HG02763 (cell line): ENCODE results near the gene TRAF3IP1.

Experiments used
- ATAC-seq: cut with Tn5 transposase; IDR thresholded peaks from one replicate; pipeline ENCODE4 v1.9.1; 2021; ENCODE audit warnings: mild to moderate bottlenecking, moderate library complexity; ENCODE audit not compliant: unreplicated experiment

The TRAF3IP1 gene

GRCh38 chr2:238286987-238287736 lies 33.2 kb upstream of the TRAF3IP1 start:
- no peak for ATAC-seq

- ATAC-seq: peak; percentile 36
Measured at GRCh38 chr2:238287737-238288649, 32.3 kb upstream of the TRAF3IP1 start, which contains the start of gene PER2. Gene PER2, minus strand, starts transcription at chr2:238288610. Its CDS starts 10,674 bp downstream, at chr2:238277936.

- ATAC-seq: peak; percentile 92
Measured at GRCh38 chr2:238288650-238289573, 31.4 kb upstream of the TRAF3IP1 start.

GRCh38 chr2:238289574-238289973 lies 30.7 kb upstream of the TRAF3IP1 start:
- no peak for ATAC-seq

GRCh38 chr2:238290091-238290509 lies 30.2 kb upstream of the TRAF3IP1 start:
- ATAC-seq: no peak

- ATAC-seq: no peak
Measured at GRCh38 chr2:238290715-238291549, 29.4 kb upstream of the TRAF3IP1 start.

- no peak for ATAC-seq
Measured at GRCh38 chr2:238291550-238292281, 28.6 kb upstream of the TRAF3IP1 start.

GRCh38 chr2:238294046-238294392 lies 26.3 kb upstream of the TRAF3IP1 start:
- no peak for ATAC-seq

- ATAC-seq: no peak
Measured at GRCh38 chr2:238294393-238295143, 25.8 kb upstream of the TRAF3IP1 start.

- ATAC-seq: no peak
Measured at GRCh38 chr2:238295144-238296112, 24.9 kb upstream of the TRAF3IP1 start.

- ATAC-seq: no peak
Measured at GRCh38 chr2:238296638-238297457, 23.5 kb upstream of the TRAF3IP1 start.

- ATAC-seq: no peak
Measured at GRCh38 chr2:238299803-238300202, 20.5 kb upstream of the TRAF3IP1 start.

GRCh38 chr2:238302087-238302486 lies 18.2 kb upstream of the TRAF3IP1 start:
- ATAC-seq: no peak

- ATAC-seq: no peak
Measured at GRCh38 chr2:238302751-238303150, 17.6 kb upstream of the TRAF3IP1 start.

GRCh38 chr2:238304116-238304515 lies 16.2 kb upstream of the TRAF3IP1 start:
- ATAC-seq: no peak

GRCh38 chr2:238305092-238305862 lies 15.0 kb upstream of the TRAF3IP1 start:
- no peak for ATAC-seq
